NT2/D1 (cell line): Measurements from ENCODE around the gene PRKAG2.

Experiments
- YY1 ChIP-seq: IDR thresholded peaks from 2 replicates; pipeline ENCODE4 v1.6.1; 2011; ENCODE audit not compliant: insufficient read length, insufficient read depth
- ZNF274 ChIP-seq: IDR thresholded peaks from 2 replicates; pipeline ENCODE4 v1.6.1; 2011; ENCODE audit warnings: mild to moderate bottlenecking, low read depth, low read length

DNA sequence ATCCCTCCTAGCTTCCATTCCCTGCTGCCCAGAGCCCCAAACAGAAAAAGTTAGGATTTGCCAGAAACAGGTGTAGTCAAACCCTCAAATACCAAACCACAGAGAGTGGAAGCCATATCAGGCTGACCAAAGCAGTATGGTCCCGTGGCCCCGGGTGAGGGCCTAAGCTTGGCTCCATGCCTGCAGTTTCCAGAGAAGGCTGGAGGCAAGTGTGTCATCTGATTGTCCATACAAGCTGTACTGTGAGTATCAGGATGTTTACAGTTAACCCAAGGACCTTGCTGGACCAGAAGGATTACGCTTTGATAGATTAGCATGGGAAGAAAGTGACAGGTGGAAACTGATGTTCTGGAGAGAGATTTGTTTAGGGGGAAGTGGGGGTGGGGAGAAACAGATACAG lies 96.3 kb downstream of the PRKAG2 start:
- TF ChIP-seq ZNF274 (no peak), YY1 (no peak)
